Measurements from ENCODE around the gene LEPROT.
A peak's percentile ranks its signal among the peaks of the same experiment; 100 is the strongest.

The LEPROT gene

GRCh38 chr1:65420590-65421350 lies at the start of gene LEPROT, which contains the start of gene LEPR (continued):
- no peak for TF ChIP-seq ZBTB44 (tag by site-specific recombination; IDR thresholded peaks at IDR 0.05)
- no peak for TF ChIP-seq ZNF114 (tag by site-specific recombination; IDR thresholded peaks at IDR 0.05)
- TF ChIP-seq ZNF707 (tag by site-specific recombination; IDR thresholded peaks at IDR 0.05), result no peak
- TF ChIP-seq ZNF24 (tag by site-specific recombination; IDR thresholded peaks at IDR 0.05), result peak; percentile 57; the same call in 1 of the 2 replicates
- TF ChIP-seq ZNF660 (tag by site-specific recombination; IDR thresholded peaks at IDR 0.05), result peak; percentile 62
- no peak for TF ChIP-seq ZNF48 (tag by site-specific recombination; IDR thresholded peaks at IDR 0.05)
- no peak for TF ChIP-seq ZNF132 (tag by site-specific recombination; IDR thresholded peaks at IDR 0.05; ENCODE audit: borderline replicate concordance)
- no peak for TF ChIP-seq ZNF623 (tag by site-specific recombination; IDR thresholded peaks at IDR 0.05)
- peak; percentile 98 for TF ChIP-seq ZNF501 (tag by site-specific recombination; IDR thresholded peaks at IDR 0.05)
- TF ChIP-seq ZNF626 (tag by site-specific recombination; IDR thresholded peaks at IDR 0.05), result no peak
- TF ChIP-seq ZSCAN5A (tag by site-specific recombination; IDR thresholded peaks at IDR 0.05), result peak; percentile 95
- no peak for TF ChIP-seq ZNF830 (tag by site-specific recombination; IDR thresholded peaks at IDR 0.05; ENCODE audit: low read depth)
- peak; percentile 62; the same call in 1 of the 2 replicates for TF ChIP-seq WT1 (tag by site-specific recombination; IDR thresholded peaks at IDR 0.05)
- 0 out of 2 replicates have a peak, but pooled peaks have one; percentile 33 for TF ChIP-seq KLF7 (tag by site-specific recombination; IDR thresholded peaks at IDR 0.05; ENCODE audit: borderline replicate concordance)
- no peak for TF ChIP-seq SETDB1 (IDR thresholded peaks at IDR 0.05; ENCODE audit: insufficient read length, low read length)
- TF ChIP-seq ZNF398 (tag by site-specific recombination; IDR thresholded peaks at IDR 0.05), result peak; percentile 47; the same call in 1 of the 2 replicates
- no peak for TF ChIP-seq ZNF791 (tag by site-specific recombination; IDR thresholded peaks at IDR 0.05)
- TF ChIP-seq ZNF777 (tag by site-specific recombination; IDR thresholded peaks at IDR 0.05; ENCODE audit: borderline replicate concordance), result peak; percentile 80; the same call in 1 of the 2 replicates
- TF ChIP-seq ZNF23 (tag by site-specific recombination; IDR thresholded peaks at IDR 0.05; ENCODE audit: borderline replicate concordance), result no peak
- no peak for TF ChIP-seq ZNF645 (tag by site-specific recombination; IDR thresholded peaks at IDR 0.05)
- no peak for TF ChIP-seq ZNF362 (tag by site-specific recombination; IDR thresholded peaks at IDR 0.05)
- no peak for TF ChIP-seq GFI1B (tag by site-specific recombination; IDR thresholded peaks at IDR 0.05)
- TF ChIP-seq ZNF701 (tag by site-specific recombination; IDR thresholded peaks at IDR 0.05), result no peak
- TF ChIP-seq ZNF560 (tag by site-specific recombination; IDR thresholded peaks at IDR 0.05; ENCODE audit: borderline replicate concordance), result no peak
- TF ChIP-seq ZNF138 (tag by site-specific recombination; IDR thresholded peaks at IDR 0.05; ENCODE audit: borderline replicate concordance), result no peak
- peak; percentile 20; the same call in 1 of the 2 replicates for TF ChIP-seq ZSCAN4 (tag by site-specific recombination; IDR thresholded peaks at IDR 0.05)
- TF ChIP-seq ZNF76 (tag by site-specific recombination; IDR thresholded peaks at IDR 0.05; ENCODE audit: borderline replicate concordance, low read depth), result peak; percentile 83

Data from HEK293 (cell line).